ENCODE measurements around the gene PCED1B. TPM values are rescaled to one million over a fixed set of nuclear protein-coding genes. Genes with fewer than 3 reads are reported as not detected.
A peak's percentile ranks its signal among the peaks of the same experiment; 100 is the strongest.
"Not testable (repeated sequence)": the region's sequence is repeated elsewhere in the genome, so short reads cannot be mapped to it uniquely, and the experiment has no call there.

The PCED1B gene
- total RNA-seq, 1 donor from 2014 or later: 65.4 TPM

DNA sequence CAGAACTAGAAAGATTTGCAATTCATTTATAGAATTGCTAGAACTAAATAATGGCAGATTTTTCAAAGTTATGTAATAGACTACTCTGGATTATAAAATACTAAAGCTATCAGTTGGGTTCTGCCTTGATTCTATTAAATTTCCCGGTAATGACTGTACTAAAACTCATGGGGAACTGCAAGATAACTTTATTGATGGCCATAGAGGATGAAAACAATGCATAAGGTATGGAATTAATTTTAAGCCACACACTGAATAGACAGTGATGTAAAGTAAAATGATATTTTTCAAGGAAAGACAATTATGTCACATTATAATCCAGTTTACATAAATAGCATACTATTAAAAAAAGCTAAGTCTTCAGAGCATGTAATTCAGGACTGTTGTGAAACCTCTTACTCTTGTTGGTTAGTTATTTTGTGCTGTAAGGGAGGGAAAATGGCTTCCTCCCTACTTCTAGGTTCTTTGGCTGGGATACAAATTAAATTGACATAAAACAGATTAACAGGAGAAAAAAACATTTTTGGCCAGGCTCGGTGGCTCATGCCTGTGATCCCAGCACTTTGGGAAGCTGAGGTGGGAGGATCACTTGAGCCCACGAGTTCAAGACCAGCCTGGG lies 134.7 kb downstream of the PCED1B start:
- DNase-seq (no peak), ATAC-seq (ENCODE audit: low read depth) (no peak)
- intact Hi-C loops (cut with micrococcal nuclease): loop anchor here (2.0 kb wide), 1 partner anchor 13 kb away; no protein-coding TSS in a partner anchor
- Mint-ChIP-seq H3K27ac (peak overlapping the region; percentile 89), H3K27me3 (no peaks in the 10 kb centered on the region), H3K9me3 (no peaks in the 10 kb centered on the region), H3K36me3 (ENCODE audit: low read depth) (peaks cover 54% of the 10 kb centered on the region), H3K4me3 (peak overlapping the region; percentile 86), H3K4me1 (peaks cover 81% of the 10 kb centered on the region)
- ChIA-PET POLR2A (interaction anchor here (0.5 to 2.0 kb wide), 10 partner anchors 9 to 190 kb away, joined by 3 to 10 read pairs (median 4); partner anchors contain the start of genes AMIGO2 and PCED1B), CTCF (interaction anchor here (2.0 kb wide), 1 partner anchor 183 kb away, joined by 10 read pairs; no protein-coding TSS in a partner anchor)
- no peak for TF ChIP-seq CTCF (IDR thresholded peaks at IDR 0.05)

- H3K9me3 Mint-ChIP-seq: no peaks in the 10 kb centered on the region
- intact Hi-C loops (cut with micrococcal nuclease): loop anchor here (2.0 to 5.0 kb wide), 6 partner anchors 14 to 1222 kb away; partner anchors contain the start of genes RPAP3, SCAF11 and SLC38A1
- ChIA-PET POLR2A (interaction anchor here (0.5 to 5.5 kb wide), 10 partner anchors 7 to 1224 kb away, joined by 3 to 102 read pairs (median 6); partner anchors contain the start of genes SCAF11 and SLC38A1), CTCF (interaction anchor here (2.0 to 5.2 kb wide), 2 partner anchors 183 kb away, joined by 10 to 31 read pairs; no protein-coding TSS in a partner anchor)
- H3K27ac Mint-ChIP-seq: peak overlapping the region; percentile 96
- H3K4me3 Mint-ChIP-seq: peak overlapping the region; percentile 88
- no peak for TF ChIP-seq CTCF (IDR thresholded peaks at IDR 0.05)
- ATAC-seq (ENCODE audit: low read depth) (no peak), DNase-seq (no peak)
- H3K27me3 Mint-ChIP-seq: no peaks in the 10 kb centered on the region
- H3K4me1 Mint-ChIP-seq: peaks cover 80% of the 10 kb centered on the region
- H3K36me3 Mint-ChIP-seq (ENCODE audit: low read depth): peaks cover 52% of the 10 kb centered on the region
These were observed 135.3 kb downstream of the PCED1B start for GRCh38 chr12:47214771-47215170.

GRCh38 chr12:47216150-47216677 lies 136.8 kb downstream of the PCED1B start:
- ChIA-PET CTCF (interaction anchor here (0.8 to 5.2 kb wide), 9 partner anchors 9 to 183 kb away, joined by 3 to 31 read pairs (median 3); partner anchors contain the start of genes AMIGO2 and PCED1B), POLR2A (interaction anchor here (0.6 to 5.5 kb wide), 28 partner anchors 9 to 490 kb away, joined by 3 to 102 read pairs (median 6); partner anchors contain the start of genes AMIGO2, PCED1B and RPAP3)
- Mint-ChIP-seq H3K4me1 (peaks cover 77% of the 10 kb centered on the region), H3K36me3 (ENCODE audit: low read depth) (peaks cover 49% of the 10 kb centered on the region), H3K9me3 (no peaks in the 10 kb centered on the region), H3K4me3 (peak overlapping the region; percentile 88), H3K27ac (peak overlapping the region; percentile 96), H3K27me3 (no peaks in the 10 kb centered on the region)
- DNase-seq (peak; percentile 42), ATAC-seq (ENCODE audit: low read depth) (peak; percentile 80)
- intact Hi-C loops (cut with micrococcal nuclease): loop anchor here (1.0 to 5.0 kb wide), 12 partner anchors 9 to 1224 kb away; partner anchors contain the start of genes RPAP3, SCAF11 and SLC38A1
- no peak for TF ChIP-seq CTCF (IDR thresholded peaks at IDR 0.05)

GRCh38 chr12:47217595-47217869 lies 138.1 kb downstream of the PCED1B start:
- not testable (repeated sequence) for H3K9me3 Mint-ChIP-seq; DNase-seq; H3K27me3 Mint-ChIP-seq; ATAC-seq (ENCODE audit: low read depth)
- CTCF ChIA-PET: interaction anchor here (0.6 to 5.2 kb wide), 6 partner anchors 10 to 190 kb away, joined by 3 to 31 read pairs (median 4); no protein-coding TSS in a partner anchor
- H3K36me3 Mint-ChIP-seq (ENCODE audit: low read depth): peaks cover 50% of the 10 kb centered on the region
- H3K4me3 Mint-ChIP-seq: peak overlapping the region; percentile 88
- intact Hi-C loops (cut with micrococcal nuclease): loop anchor here (2.0 to 5.0 kb wide), 7 partner anchors 51 to 1225 kb away; partner anchors contain the start of genes RPAP3, SCAF11 and SLC38A1
- POLR2A ChIA-PET: interaction anchor here (0.6 to 5.5 kb wide), 18 partner anchors 8 to 185 kb away, joined by 3 to 102 read pairs (median 6); partner anchors contain the start of genes AMIGO2 and PCED1B
- H3K4me1 Mint-ChIP-seq: peaks cover 79% of the 10 kb centered on the region
- H3K27ac Mint-ChIP-seq: peak overlapping the region; percentile 96

- Mint-ChIP-seq H3K27me3 (no peaks in the 10 kb centered on the region), H3K36me3 (ENCODE audit: low read depth) (peaks cover 52% of the 10 kb centered on the region), H3K9me3 (no peaks in the 10 kb centered on the region), H3K27ac (peak overlapping the region; percentile 96), H3K4me3 (peak overlapping the region; percentile 88), H3K4me1 (peaks cover 79% of the 10 kb centered on the region)
- CTCF ChIA-PET: interaction anchor here (0.6 to 5.2 kb wide), 8 partner anchors 10 to 190 kb away, joined by 3 to 31 read pairs (median 4); no protein-coding TSS in a partner anchor
- ATAC-seq (ENCODE audit: low read depth) (no peak), DNase-seq (no peak)
- no peak for TF ChIP-seq CTCF (IDR thresholded peaks at IDR 0.05)
- POLR2A ChIA-PET: interaction anchor here (0.6 to 5.5 kb wide), 22 partner anchors 8 to 186 kb away, joined by 3 to 102 read pairs (median 4); partner anchors contain the start of genes AMIGO2 and PCED1B
- intact Hi-C loops (cut with micrococcal nuclease): loop anchor here (5.0 kb wide), 5 partner anchors 489 to 1226 kb away; partner anchors contain the start of genes RPAP3, SCAF11 and SLC38A1
These were observed 138.8 kb downstream of the PCED1B start for GRCh38 chr12:47218191-47218654.

Data from activated B cell treated with CpG ODN at 0.5 μM for 24 hours (primary cell).